ENCODE measurements around the gene COL17A1.

The COL17A1 gene

DNA sequence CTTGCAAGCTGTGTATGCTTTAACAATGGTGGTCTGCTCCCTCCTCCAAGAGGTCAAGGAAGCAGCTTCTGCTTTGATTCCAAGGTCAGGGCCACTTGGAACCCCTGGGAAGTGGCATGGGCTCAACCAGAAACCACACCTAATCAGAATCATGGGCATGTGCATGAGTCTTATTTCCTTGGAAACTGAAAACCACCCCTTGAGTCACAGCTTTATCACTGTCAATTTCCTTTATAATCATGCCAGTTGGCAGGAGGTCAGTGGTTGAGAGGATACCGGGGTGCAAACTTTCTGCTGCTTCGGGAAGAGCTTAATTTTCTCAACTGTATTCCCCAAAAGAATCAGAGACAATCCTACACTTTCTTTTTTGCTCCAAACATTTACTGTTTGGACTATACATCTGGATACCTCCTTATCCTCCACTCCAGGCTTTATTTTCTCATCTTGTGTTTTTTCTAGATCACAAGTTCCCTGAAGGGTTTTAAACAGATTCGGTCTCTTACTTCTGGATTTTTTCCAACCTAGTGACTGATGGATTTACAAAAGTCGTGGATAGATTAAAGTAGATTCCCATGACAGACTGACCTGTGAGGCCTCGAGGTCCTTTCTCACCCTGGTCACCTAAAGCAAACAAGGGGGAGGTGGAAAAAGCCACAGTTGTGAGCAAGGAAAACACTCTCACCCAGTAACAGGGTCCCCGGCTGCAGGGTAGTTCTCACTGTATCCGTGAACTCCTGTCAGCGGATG lies 36.0 kb downstream of the COL17A1 start:
- DNase-seq, result no peak

DNA sequence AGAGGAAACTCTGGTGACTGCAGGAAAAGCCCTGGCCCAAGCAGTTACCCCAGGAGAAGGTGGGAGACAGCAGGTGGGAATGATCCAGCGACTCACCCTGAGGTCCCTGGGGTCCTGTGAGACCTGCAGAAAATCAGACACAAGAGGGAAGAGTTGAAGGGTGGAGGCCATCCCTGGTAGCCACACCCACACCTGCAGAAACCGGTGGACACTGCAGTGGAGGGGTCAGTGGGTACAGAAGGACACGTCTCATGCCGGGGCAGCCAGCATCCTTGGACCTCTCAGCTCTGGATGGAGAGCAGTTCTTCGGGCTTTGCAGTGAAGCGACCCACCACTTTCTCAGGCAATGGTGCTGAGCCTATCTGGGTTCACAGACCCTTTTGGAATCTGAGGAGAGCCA lies 39.0 kb downstream of the COL17A1 start:
- DNase-seq, result no peak

GRCh38 chr10:104045151-104046089 lies 40.3 kb downstream of the COL17A1 start:
- DNase-seq, result no peak

DNA sequence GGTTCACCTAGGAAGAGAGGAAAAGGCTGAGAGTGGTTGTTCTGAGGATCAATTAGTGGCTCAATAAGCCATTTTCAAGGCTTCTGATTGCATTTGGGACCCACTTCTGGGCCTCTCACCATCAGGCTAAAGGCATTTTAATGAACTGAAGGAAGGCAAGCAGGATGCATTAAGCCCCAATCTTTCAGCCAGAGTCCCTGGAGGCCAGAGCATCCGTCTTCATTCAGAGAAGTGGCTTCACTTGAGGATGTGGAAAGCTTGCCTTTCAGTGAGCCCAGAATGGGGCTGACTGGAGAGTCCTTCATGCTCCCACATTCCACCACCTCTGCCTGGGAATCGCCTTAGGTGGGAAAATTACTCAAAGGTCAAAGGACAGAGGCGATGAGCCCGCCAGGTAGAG lies 41.8 kb downstream of the COL17A1 start:
- no peak for DNase-seq

- DNase-seq, result no peak
These were observed 42.4 kb downstream of the COL17A1 start for GRCh38 chr10:104043185-104043830.

DNA sequence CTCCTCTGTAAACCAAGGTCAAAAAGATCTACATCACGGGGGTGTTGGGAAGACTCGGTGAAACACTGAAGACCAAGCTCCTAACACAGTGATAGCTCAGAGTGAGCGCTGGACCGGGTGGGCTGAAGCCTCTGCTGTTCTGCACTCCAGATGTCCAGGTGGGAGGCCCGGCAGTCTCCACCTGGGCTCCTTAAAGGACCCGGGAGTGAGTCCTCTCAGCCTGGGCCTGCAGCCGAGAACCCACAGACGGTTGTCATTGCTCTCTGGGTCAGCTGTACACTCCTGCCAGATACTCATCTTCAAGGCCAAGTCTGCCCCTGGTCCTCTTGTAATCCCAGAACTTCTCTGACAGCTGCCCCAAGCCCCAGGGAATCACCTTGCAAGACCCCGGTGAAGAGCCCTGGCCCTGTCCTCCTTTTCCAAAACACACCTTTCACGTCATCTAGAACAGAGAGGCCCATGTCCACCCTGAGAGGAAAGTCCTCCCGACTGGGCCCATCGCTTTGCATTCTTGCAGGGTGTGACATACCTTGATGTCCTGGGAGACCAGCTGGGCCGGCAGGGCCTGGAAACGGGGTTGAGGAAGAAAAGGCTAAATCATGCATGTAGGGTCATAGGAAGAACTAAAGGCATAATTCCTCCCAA lies 43.7 kb downstream of the COL17A1 start:
- no peak for DNase-seq

DNA sequence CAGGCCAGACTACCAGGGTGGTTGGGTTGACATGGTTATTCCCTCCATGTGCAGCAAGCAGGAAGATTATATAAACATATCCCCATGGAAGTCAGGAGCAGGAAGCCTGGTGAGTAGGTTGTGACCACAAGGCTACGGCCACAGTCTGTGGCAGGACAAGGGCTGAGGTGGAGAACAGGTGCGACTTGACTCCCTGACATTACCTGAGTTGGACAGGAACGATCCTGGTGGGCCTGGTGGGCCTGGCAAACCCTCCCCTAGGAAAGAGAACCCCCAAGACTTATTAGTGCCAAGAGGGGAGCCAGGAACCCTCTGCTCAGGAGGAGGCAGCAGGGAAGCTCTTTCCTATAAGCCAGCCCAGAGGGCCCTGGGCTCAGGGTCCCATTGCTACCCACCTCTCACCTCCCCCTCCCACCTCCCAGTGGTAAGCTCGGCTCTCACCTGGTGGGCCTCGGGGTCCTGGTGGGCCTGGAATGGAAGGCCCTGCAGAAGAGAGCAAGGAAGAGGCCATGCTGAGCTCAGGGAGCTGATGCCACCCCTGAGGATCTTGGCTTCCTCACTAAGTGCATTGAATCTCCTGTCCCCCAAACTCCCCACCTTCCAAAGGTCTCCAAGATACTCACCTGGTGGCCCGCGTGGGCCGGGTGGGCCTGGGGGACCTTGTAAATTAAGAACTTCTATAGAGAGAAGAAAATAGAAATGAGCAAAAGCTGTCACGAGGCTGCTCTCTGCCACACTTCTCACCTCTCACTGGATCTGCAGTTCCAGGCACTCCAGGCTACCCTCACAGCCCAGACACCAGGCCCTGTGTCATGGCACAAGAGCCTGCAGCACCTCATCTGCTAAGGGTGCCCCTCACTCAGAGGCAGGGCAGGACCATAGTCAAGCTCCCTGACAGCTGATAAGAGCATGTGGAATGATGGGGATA lies 44.6 kb downstream of the COL17A1 start:
- DNase-seq, result no peak

DNA sequence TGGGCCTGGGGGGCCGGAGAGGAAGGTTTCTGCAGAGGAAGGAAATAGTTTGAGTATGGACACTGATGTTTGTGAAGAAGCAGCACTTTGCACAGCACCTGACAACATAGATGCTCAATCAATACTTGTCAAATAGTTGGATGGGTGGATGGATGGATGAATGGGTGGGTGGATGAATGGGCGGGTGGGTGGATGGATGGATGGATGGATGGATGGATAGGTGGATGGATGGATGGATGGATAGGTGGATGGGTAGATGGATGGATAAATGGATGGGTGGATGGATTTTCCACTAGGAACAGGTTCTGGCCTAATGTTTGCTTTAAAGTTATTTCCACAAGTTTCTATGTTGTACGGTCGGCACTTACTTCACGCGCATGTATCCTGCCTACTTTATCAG lies 45.3 kb downstream of the COL17A1 start:
- no peak for DNase-seq

DNA sequence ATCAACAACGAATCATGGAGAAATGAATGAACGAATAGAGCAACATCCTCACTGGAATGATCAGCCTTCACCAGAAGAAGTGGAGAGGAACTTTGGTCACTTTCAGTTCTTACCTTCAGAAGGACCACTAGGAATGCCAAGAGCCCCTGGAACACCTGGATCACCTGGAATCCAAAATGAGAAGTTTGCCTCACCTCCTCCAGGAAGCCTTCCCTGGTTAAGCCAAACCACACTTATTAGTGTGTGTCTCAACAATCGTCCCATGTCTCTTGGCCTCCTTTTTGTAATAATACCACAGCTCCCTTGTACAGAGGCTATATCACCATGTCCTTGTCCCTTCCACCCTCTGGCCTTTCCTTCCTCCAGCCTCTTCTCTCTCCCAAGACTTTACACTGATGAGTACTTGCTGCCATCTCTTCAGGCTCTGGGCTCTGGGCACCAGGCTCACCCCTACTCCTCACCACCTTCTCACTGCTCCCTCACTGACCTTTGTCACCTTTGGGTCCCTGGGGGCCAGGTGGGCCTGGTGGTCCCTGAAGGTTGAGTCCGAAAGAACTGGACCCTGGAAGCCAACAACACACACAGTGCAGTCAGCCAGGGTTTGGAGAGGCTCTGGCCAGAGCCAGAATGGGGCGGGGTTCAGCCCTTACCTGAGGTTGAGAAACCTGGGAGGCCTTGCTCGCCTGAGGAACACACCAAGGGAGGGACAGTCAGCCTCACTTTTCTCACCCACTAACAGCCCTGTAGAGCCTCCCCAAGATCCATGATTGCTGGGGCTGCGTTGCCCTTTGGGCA lies 46.5 kb downstream of the COL17A1 start:
- DNase-seq, result no peak

DNA sequence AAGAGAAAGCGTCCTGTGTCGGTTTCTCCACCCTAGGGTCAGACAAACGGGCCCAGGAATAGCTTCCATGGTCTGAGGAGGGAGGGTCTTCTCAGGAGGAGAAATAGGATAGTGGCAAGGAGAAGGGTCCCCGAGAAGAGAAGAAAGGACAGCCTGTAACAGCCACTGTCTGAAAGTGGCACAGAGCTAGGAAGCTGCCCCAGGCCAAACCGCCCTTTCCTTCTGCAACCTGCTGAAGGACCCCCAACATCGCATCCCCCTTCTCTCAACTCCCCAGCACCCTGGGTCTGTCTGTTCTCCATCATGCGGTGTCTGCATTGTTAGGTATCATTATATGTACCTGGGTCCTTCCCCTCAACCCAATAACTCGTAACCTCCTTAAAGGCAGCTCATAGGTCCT lies 47.1 kb downstream of the COL17A1 start:
- DNase-seq, result no peak

DNA sequence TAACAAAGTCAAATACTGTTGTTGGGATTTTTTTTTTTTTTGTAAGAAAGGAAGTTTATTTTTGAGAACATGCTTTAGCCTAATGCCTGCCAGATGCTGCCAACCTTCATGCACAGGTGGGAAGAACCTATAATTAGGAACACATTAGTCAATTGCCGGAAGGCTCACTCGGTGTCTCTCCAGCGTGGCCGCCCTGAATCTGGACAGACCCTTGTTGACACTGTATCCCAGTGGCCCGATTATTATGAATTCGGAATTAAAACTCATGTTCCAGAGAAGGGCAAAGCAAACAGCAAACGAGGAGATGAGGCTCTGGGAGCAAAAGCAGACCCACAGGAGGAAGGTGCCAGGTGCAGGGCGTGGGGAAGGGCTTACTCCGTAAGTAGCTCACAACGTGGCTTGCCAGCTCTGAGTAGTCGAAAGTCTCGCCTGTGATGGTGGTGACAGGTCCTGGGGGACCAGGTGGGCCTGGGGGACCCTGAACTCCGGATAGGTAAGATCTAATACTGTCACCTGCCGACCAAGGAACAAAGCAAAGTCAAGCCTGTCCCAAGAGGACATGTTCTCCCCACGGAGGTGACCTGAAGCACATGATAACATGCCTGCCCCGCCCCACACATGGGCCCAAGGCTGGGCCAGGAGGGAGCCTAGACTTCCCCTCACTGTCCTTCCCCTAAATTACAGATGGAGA lies 48.3 kb downstream of the COL17A1 start:
- no peak for DNase-seq

DNA sequence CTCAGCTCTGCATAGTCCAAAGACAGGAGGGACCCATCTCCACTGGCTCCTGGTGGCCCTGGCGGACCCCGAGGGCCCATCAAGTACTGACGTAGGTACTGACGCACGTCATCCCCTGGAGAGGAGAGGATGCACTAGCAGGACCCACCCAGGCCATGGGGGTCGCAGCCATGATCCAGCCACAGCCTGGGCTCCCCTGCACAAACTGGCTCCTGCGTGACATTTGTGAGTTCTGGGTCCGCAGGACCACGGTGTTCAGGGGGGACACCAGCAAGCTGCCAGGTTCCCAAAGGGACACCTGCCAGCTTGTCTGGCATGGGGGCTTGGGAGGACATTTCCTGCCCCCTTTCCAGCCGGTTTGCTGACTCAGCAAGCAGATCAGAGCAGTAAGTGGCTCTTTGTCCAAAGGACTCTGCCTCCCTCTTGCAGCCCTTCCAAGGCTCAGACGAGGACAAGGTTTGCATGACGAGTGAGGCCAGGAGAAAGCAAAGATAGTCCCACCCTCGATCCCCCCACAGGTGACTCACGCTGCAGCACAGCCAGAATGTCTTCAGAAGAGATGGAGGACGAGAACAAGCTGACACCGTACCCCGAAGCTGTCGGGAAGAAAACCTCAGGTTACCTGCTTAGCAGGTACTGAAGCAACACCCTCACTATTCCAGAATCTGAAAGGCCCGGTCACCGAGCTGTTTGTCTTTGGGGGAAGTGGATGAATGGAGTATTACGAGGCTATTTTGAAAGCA lies 49.0 kb downstream of the COL17A1 start:
- no peak for DNase-seq

GRCh38 chr10:104036069-104036384 lies 49.7 kb downstream of the COL17A1 start:
- DNase-seq, result no peak

- DNase-seq, result no peak
These were observed 50.2 kb downstream of the COL17A1 start for GRCh38 chr10:104035194-104036068.

DNA sequence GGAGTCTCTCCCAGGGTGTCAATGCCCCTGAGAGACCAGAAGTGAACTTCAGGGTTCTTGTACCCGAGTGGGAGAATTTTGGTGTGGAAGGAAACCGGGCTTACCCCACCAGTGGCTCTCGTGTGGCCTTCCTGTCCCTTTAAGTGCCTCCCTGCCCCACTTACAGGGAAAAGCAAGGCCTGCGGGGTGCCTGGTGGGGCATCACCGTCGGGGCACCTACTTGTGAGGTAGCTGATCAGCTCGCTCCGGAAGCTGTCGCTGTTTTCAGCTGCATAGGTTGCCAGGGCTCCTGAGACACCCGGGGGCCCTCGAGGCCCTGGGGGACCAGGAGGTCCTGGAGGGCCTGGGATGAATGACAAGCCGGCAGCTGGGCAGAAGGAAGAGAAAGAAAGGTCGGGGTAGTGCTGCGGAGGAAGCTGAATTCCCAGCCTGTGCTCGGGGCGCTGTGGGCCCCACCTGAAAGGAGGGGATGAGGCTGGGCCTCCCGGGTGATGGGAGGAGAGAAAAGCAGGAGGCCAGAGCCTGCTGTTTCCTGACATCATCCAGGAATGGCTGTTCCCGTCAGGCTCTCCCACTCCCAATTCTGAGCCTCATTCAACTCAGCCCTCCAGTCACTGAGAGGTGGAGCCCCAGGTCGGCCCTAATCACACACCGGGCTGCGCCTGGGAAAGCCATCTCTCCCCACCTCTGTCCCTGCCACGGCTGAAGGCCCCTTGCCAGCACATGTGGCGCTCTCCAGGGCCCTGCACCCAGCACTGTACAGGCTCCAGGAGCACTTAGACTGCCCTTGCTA lies 51.1 kb downstream of the COL17A1 start:
- no peak for DNase-seq

DNA sequence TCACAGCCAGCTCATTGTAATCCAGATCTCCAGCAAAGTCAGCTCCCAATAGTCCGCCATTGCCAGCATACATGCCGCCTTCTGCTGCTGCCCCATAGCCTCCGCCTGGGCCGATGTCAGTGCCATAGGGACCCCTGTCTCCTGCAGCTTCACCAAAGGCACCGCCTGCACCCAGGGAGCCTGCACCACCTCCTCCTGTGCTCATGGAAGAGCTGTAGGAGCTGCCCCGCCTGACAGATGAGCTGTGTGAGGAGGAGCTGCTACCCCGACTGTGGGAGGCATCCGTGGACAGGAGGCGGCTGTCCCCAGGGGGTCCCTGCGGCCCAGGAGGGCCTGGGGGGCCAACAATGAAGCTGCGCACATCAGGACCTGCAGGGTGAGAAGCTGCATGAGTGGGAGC lies 51.7 kb downstream of the COL17A1 start:
- DNase-seq, result no peak

DNA sequence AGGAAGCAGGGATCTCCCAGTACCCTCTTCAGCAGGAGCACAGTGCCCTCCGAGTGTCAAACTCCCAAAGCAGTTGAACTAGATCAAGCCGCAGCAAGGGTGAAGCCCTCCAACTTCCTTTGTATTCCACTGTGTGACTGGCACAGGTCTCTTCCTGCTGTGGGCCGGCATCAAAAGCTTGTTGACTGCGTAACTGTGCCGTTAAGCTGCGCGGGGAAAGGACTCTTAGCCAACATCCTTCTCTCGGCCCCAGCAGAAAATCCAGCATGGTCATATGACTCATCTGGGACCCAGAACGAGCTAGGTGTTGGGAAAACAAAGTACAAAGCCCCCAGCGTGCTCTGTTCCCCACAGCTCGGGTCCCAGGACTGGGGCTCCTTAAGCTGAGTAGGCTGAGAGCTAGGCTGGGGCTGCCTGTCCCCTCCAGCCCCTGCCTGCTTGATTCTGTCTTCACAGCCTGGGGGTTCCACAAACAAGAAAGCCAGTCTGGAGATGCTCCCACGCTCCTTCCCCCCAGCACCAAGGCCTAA lies 52.2 kb downstream of the COL17A1 start:
- no peak for DNase-seq
